Peyer's patch (tissue), 4 donors: Measurements from ENCODE around the gene HSPG2. TPM values are rescaled to one million over a fixed set of nuclear protein-coding genes. Genes with fewer than 3 reads are reported as not detected.
A peak's percentile ranks its signal among the peaks of the same experiment; 100 is the strongest.

Experiments used
- DNase-seq, 3 donors: peaks; one replicate each; pipeline ENCODE4 v3.0.0-alpha.2; 2017 to 2019
- H3K27ac ChIP-seq, 4 donors: fragments of 200-600 bp; sonication (generic); one replicate each; pipeline ENCODE4 v1.5.1; 2016 to 2019
- H3K27me3 ChIP-seq, 2 donors: fragments of 200-600 bp; sonication (generic); one replicate each; pipeline ENCODE4 v1.5.1; 2019
- H3K36me3 ChIP-seq, 3 donors: fragments of 200-600 bp; sonication (generic); one replicate each; pipeline ENCODE4 v1.5.1; 2016 to 2019
- H3K4me1 ChIP-seq, 4 donors: fragments of 200-600 bp; sonication (generic); one replicate each; pipeline ENCODE4 v1.5.1; 2016 to 2019
- H3K4me3 ChIP-seq, 4 donors: fragments of 200-600 bp; sonication (generic); 1 replicate in 3 of 4; 2 replicates in 1 of 4; pipeline ENCODE4 v1.5.1; 2016 to 2019; ENCODE audit warnings: mild to moderate bottlenecking in 1 of 4
- H3K9me3 ChIP-seq, 4 donors: fragments of 200-600 bp; sonication (generic); one replicate each; pipeline ENCODE4 v1.5.1; 2016 to 2019; ENCODE audit warnings: mild to moderate bottlenecking in 1 of 4
- POLR2A ChIP-seq, 2 donors: fragments of 450-650 bp; IDR thresholded peaks; one replicate each; pipeline ENCODE4 v1.5.1; 2017; ENCODE audit warnings: antibody characterized with exemption in 2 of 2, mild to moderate bottlenecking in 2 of 2, moderate library complexity in 2 of 2
- total RNA-seq, 4 donors: library from RNA; depleted of rRNA; stranded (reverse); fragments of >200 nt; gene quantifications; one replicate each; pipeline ENCODE4 v1.1.0, GENCODE V29; 2016
- TF ChIP-seq, protein P1 (sequence below), 6 experiments: fragments of 450-650 bp in 4 of 6; fragments of 200-600 bp in 2 of 6; sonication (generic) in 1 of 6; IDR thresholded peaks; one replicate each; pipeline ENCODE4 v1.5.1; 2017 to 2019; ENCODE audit warnings: antibody characterized with exemption in 6 of 6, mild to moderate bottlenecking in 3 of 6, moderate library complexity in 1 of 6

The HSPG2 gene
- total RNA-seq, 4 donors from 2014 or later, result 68.7 to 199 (median 122) TPM

DNA sequence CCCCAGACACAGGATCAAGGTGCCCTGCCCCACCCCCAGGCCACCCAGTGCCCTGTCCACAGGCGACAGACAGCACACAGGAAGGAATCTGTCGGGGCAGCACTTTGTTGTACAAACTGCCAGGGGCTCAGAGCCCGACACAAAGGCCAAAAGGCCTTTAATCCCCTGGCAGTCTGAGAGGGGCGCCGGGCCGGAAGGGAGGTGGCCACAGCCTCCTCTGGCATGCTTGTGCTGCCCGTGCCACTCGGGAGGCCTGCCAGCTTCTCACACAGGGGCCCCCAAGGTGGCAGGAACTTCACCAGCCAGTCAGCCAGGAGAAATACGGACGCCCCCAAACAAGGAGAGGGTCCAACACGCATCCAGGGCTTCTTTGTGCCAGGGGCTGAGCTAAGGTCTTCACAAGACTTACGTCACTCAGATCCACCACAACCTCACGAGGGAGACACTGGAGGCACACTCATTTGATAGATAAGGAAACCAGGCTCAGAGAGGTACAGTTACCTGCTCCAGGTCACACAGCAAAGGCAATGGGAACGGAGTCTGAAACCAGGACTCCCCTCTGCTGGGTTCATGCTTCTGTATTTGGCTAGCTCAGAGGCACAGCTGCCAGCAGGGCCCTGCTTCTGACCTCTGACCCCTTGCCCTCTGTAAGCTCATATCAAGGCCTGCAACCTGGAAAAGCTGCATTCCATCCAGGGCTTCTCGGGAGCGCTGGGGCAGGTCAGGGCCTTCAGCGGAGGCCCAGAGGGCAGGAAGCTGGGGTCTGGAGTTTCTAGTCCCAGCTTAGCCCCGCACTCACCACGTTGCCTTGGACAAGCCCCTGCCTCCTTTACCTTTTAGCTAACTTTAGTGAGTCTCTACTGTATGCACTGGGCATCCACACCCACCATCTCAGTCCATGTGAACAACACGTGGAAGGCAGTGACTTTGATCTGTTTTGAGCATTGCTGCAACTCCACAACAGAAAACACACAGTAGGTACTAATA lies 34.8 kb downstream of the HSPG2 start:
- TF ChIP-seq, protein P1, sequence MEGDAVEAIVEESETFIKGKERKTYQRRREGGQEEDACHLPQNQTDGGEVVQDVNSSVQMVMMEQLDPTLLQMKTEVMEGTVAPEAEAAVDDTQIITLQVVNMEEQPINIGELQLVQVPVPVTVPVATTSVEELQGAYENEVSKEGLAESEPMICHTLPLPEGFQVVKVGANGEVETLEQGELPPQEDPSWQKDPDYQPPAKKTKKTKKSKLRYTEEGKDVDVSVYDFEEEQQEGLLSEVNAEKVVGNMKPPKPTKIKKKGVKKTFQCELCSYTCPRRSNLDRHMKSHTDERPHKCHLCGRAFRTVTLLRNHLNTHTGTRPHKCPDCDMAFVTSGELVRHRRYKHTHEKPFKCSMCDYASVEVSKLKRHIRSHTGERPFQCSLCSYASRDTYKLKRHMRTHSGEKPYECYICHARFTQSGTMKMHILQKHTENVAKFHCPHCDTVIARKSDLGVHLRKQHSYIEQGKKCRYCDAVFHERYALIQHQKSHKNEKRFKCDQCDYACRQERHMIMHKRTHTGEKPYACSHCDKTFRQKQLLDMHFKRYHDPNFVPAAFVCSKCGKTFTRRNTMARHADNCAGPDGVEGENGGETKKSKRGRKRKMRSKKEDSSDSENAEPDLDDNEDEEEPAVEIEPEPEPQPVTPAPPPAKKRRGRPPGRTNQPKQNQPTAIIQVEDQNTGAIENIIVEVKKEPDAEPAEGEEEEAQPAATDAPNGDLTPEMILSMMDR (IDR thresholded peaks at IDR 0.05), result no peak
- no peak for TF ChIP-seq POLR2A (IDR thresholded peaks at IDR 0.05)
- Histone ChIP-seq H3K27me3 (no peaks in the 10 kb centered on the region), H3K36me3 (no peaks in the 10 kb centered on the region), H3K27ac (peak overlapping the region in 3 of 4 donors; percentile 33 to 88 (median 49)), H3K4me3 (no peak overlapping the region), H3K9me3 (no peaks in the 10 kb centered on the region), H3K4me1 (peaks cover 0 to 92% (median 8%) of the 10 kb centered on the region in 4 donors)
- no peak for DNase-seq

DNA sequence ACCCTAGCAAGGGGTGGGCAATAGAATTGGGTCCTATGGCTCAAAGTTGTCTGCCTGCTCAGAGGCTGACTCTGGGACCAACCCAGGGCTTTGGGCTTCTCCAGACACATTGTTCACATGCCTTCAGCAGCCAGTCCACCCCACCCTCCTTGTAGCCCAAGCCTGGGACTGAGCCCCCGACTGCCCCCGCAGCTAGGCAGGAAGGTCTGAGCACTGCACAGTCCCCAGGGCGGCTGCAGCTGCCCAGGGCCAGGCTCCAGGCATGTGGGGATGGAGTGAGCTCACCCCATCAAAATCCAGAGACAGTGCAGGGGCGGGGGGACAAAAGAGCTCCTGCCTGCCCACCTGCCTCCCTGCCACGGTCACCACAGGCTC lies 35.6 kb downstream of the HSPG2 start:
- Histone ChIP-seq H3K4me1 (peaks cover 0 to 94% (median 11%) of the 10 kb centered on the region in 4 donors), H3K4me3 (no peak overlapping the region), H3K9me3 (no peaks in the 10 kb centered on the region), H3K27ac (peak overlapping the region in 3 of 4 donors; percentile 33 to 88 (median 49)), H3K36me3 (no peaks in the 10 kb centered on the region), H3K27me3 (no peaks in the 10 kb centered on the region)
- DNase-seq, result no peak
- TF ChIP-seq, protein P1 (IDR thresholded peaks at IDR 0.05), result no peak
- no peak for TF ChIP-seq POLR2A (IDR thresholded peaks at IDR 0.05)

DNA sequence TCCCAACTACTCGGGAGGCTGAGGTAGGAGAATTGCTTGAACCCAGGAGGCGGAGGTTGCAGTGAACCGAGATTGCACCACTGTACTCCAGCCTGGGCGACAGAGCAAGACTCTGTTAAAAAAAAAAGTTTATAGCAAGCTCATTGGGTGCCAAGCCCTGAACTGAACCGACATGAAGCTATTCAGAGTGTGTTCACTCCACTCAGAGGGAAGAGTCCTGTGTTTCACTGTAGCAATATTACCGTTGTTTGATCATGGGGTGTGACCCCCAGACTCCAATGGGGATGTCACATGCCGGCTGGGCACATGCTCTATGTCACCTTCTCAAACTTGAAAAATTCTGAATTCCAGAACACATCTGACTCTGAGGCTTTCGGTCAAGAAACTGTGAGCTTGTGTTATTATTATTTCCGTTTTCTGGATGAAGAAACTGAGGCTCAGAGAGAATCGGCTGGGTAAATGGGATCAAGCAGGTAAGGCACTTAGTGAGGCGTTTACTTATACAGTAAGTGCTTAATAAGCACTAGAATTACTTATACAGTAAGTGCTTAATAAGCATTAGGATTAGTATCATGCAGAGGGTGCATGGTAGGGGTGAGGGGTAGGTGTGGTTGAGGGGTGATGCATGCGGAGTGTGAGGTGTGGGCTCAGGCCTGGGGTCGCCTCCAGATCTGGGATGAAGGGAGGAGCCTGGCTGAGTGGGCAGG lies 36.2 kb downstream of the HSPG2 start:
- Histone ChIP-seq H3K27ac (peak overlapping the region in 3 of 4 donors; percentile 49 to 88 (median 49)), H3K36me3 (no peaks in the 10 kb centered on the region)
- no peak for DNase-seq

DNA sequence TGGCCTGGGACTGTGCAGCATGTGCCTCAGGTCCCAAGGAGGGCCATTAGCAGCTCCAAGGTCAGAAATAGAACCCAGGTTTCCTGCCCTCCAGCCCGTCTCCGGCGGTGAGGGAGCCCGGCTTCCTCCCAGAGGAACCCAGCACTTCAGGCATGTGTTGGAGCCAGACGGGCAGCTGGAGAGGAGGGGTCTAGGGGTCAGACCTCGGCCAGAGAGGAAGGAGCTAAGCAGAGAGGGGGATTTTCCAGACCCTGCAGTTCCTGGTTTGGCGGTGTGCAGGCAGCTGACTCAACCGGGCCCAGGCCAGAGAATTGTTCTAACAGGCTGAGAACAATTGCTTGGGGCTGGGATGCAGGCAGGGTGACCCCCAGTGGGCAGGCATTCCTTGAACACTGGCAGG lies 37.1 kb downstream of the HSPG2 start:
- H3K9me3 ChIP-seq, result no peaks in the 10 kb centered on the region
- peaks cover 0 to 86% (median 12%) of the 10 kb centered on the region in 4 donors for H3K4me1 ChIP-seq
- no peak for DNase-seq
- H3K36me3 ChIP-seq, result peaks cover 0 to 8% (median 0%) of the 10 kb centered on the region in 3 donors
- TF ChIP-seq, protein P1 (IDR thresholded peaks at IDR 0.05), result no peak
- no peak for TF ChIP-seq POLR2A (IDR thresholded peaks at IDR 0.05)
- H3K27ac ChIP-seq, result peak overlapping the region in 3 of 4 donors; percentile 49 to 88 (median 49)
- H3K4me3 ChIP-seq, result no peak overlapping the region
- no peaks in the 10 kb centered on the region for H3K27me3 ChIP-seq

More for the DNA sequence above, 36.2 kb downstream of the HSPG2 start:
- Histone ChIP-seq H3K4me1 (peaks cover 0 to 95% (median 12%) of the 10 kb centered on the region in 4 donors), H3K9me3 (no peaks in the 10 kb centered on the region), H3K4me3 (no peak overlapping the region), H3K27me3 (no peaks in the 10 kb centered on the region)
- TF ChIP-seq POLR2A (IDR thresholded peaks at IDR 0.05), result no peak
- TF ChIP-seq, protein P1 (IDR thresholded peaks at IDR 0.05), result no peak

DNA sequence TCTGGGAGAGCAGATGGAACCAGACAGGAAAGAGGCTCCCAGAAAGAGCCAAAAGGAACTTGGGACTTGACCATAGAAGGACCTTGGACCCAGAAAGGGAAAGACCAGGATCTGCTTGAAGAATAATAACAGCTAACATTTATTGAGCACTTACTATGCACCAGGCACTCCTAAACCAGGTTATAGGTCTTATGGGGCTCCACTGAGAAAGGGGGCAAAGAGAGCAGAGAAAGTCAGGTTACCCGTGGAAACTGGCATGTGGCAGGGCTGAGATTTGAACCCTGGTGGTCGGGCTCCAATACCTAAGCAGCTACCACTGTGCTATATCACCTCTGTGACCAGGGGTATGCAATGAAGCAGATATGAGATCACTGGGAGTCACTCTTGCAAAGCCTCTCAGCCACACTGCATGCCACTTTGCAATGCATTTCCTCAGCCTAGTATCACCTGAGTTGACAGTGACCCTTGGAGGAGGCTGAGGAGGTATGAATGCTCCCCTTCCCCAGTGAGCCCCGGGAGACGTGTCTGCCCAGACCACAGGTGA lies 37.8 kb downstream of the HSPG2 start:
- Histone ChIP-seq H3K27me3 (no peaks in the 10 kb centered on the region), H3K9me3 (no peaks in the 10 kb centered on the region), H3K4me1 (peaks cover 0 to 82% (median 10%) of the 10 kb centered on the region in 4 donors), H3K4me3 (no peak overlapping the region), H3K27ac (peak overlapping the region in 3 of 4 donors; percentile 48 to 88 (median 49)), H3K36me3 (peaks cover 0 to 14% (median 0%) of the 10 kb centered on the region in 3 donors)
- TF ChIP-seq, protein P1 (IDR thresholded peaks at IDR 0.05), result no peak
- TF ChIP-seq POLR2A (IDR thresholded peaks at IDR 0.05), result no peak
- DNase-seq, result no peak
